ENCODE data around the gene HPCAL1.

- TF ChIP-seq CTCF (IDR thresholded peaks at IDR 0.05), result no peak
- TF ChIP-seq POLR2A (IDR thresholded peaks at IDR 0.05), result no peak
Measured at GRCh38 chr2:10439185-10439879, 136.6 kb downstream of the HPCAL1 start.

Measured in right lobe of liver (tissue), 4 donors.